Stimulated activated CD8-positive, alpha-beta memory T cell treated with anti-CD3 and anti-CD28 coated beads, Interleukin-7, amount 100 ng/mL, for 4 hours (primary cell): ENCODE measurements around the gene HLA-DPA1.

Experiments
- DNase-seq, 2 donors: peaks; one replicate each; pipeline ENCODE4 v3.0.0-alpha.2; 2020; ENCODE audit warnings: low read depth in 2 of 2

The HLA-DPA1 gene

GRCh38 chr6:33088931-33089620 lies 15.6 kb upstream of the HLA-DPA1 start:
- DNase-seq, result no peak

- no peak for DNase-seq
Observed at GRCh38 chr6:33088258-33088930, 14.9 kb upstream of the HLA-DPA1 start.

GRCh38 chr6:33085627-33086026 lies 12.2 kb upstream of the HLA-DPA1 start:
- no peak for DNase-seq

- no peak for DNase-seq
Observed at GRCh38 chr6:33082702-33083101, 9.3 kb upstream of the HLA-DPA1 start.

- DNase-seq, result no peak
Observed at GRCh38 chr6:33081098-33081824, 7.8 kb upstream of the HLA-DPA1 start.

GRCh38 chr6:33080127-33081089 lies 7.0 kb upstream of the HLA-DPA1 start:
- DNase-seq, result no peak

GRCh38 chr6:33079580-33079979 lies 6.1 kb upstream of the HLA-DPA1 start:
- no peak for DNase-seq

GRCh38 chr6:33078919-33079521 lies 5.6 kb upstream of the HLA-DPA1 start:
- DNase-seq, result no peak

GRCh38 chr6:33078442-33078841 lies 5.0 kb upstream of the HLA-DPA1 start:
- no peak for DNase-seq

- DNase-seq, result no peak
Observed at GRCh38 chr6:33077908-33078307, 4.5 kb upstream of the HLA-DPA1 start.

- no peak for DNase-seq
Observed at GRCh38 chr6:33076406-33076934, 3.0 kb upstream of the HLA-DPA1 start.

- DNase-seq, result no peak
Observed at GRCh38 chr6:33075568-33076405, 2.3 kb upstream of the HLA-DPA1 start, which contains the start of gene HLA-DPB1. Gene HLA-DPB1, plus strand, starts transcription at chr6:33075990. Its CDS starts 52 bp downstream, at chr6:33076042.

- no peak for DNase-seq
Observed at GRCh38 chr6:33075208-33075567, 1.7 kb upstream of the HLA-DPA1 start.

GRCh38 chr6:33072508-33073100 lies 845 bp downstream of the HLA-DPA1 start:
- no peak for DNase-seq

- DNase-seq, result no peak
Observed at GRCh38 chr6:33071569-33071968, 1.9 kb downstream of the HLA-DPA1 start.

GRCh38 chr6:33070909-33071308 lies 2.5 kb downstream of the HLA-DPA1 start:
- no peak for DNase-seq

GRCh38 chr6:33069021-33069738 lies 4.3 kb downstream of the HLA-DPA1 start:
- no peak for DNase-seq

GRCh38 chr6:33066917-33067521 lies 6.4 kb downstream of the HLA-DPA1 start:
- no peak for DNase-seq

GRCh38 chr6:33065312-33065711 lies 8.1 kb downstream of the HLA-DPA1 start:
- DNase-seq, result no peak
